NCI-H748 (cell line): ENCODE results near the gene PRICKLE1.

Source experiments
- DNase-seq: peaks from one replicate; lab custom pipeline; 2025; ENCODE audit not compliant: unreplicated experiment; lab: John Stamatoyannopoulos, UW

The PRICKLE1 gene

GRCh38 chr12:42462486-42462885 lies 127.1 kb downstream of the PRICKLE1 start:
- DNase-seq = no peak

- no peak for DNase-seq
Observed at GRCh38 chr12:42459336-42459847, 130.2 kb downstream of the PRICKLE1 start.

GRCh38 chr12:42458575-42458974 lies 131.0 kb downstream of the PRICKLE1 start:
- DNase-seq = no peak

GRCh38 chr12:42450248-42450647 lies 139.3 kb downstream of the PRICKLE1 start:
- DNase-seq = no peak

- no peak for DNase-seq
Observed at GRCh38 chr12:42448841-42449240, 140.7 kb downstream of the PRICKLE1 start.

- no peak for DNase-seq
Observed at GRCh38 chr12:42447371-42447786, 142.2 kb downstream of the PRICKLE1 start.

GRCh38 chr12:42446761-42447160 lies 142.8 kb downstream of the PRICKLE1 start:
- no peak for DNase-seq

- DNase-seq = no peak
Observed at GRCh38 chr12:42445891-42446290, 143.7 kb downstream of the PRICKLE1 start.

GRCh38 chr12:42444192-42444943 lies 145.2 kb downstream of the PRICKLE1 start:
- no peak for DNase-seq

- DNase-seq = no peak
Observed at GRCh38 chr12:42442888-42443287, 146.7 kb downstream of the PRICKLE1 start.

- no peak for DNase-seq
Observed at GRCh38 chr12:42442311-42442759, 147.2 kb downstream of the PRICKLE1 start.

GRCh38 chr12:42440608-42441007 lies 148.9 kb downstream of the PRICKLE1 start:
- no peak for DNase-seq

- DNase-seq = no peak
Observed at GRCh38 chr12:42432517-42433140, 156.9 kb downstream of the PRICKLE1 start.

GRCh38 chr12:42428850-42429249 lies 160.7 kb downstream of the PRICKLE1 start:
- DNase-seq = no peak

GRCh38 chr12:42426746-42427145 lies 162.8 kb downstream of the PRICKLE1 start:
- DNase-seq = no peak

GRCh38 chr12:42422785-42423184 lies 166.8 kb downstream of the PRICKLE1 start:
- DNase-seq = no peak

GRCh38 chr12:42421844-42422779 lies 167.4 kb downstream of the PRICKLE1 start:
- no peak for DNase-seq

GRCh38 chr12:42420395-42420794 lies 169.2 kb downstream of the PRICKLE1 start:
- no peak for DNase-seq

- no peak for DNase-seq
Observed at GRCh38 chr12:42410340-42410739, 179.2 kb downstream of the PRICKLE1 start.

- DNase-seq = no peak
Observed at GRCh38 chr12:42409471-42409870, 180.1 kb downstream of the PRICKLE1 start.

GRCh38 chr12:42407306-42407705 lies 182.2 kb downstream of the PRICKLE1 start:
- no peak for DNase-seq
